Activated naive CD4-positive, alpha-beta T cell treated with anti-CD3 and anti-CD28 coated beads, Interleukin-2, amount 50 U/mL, for 24 hours (primary cell): ENCODE results near the gene EPN2.

Experiments
- H3K27ac Mint-ChIP-seq: one replicate; pipeline ENCODE4 v1.8.0; 2021; ENCODE audit warnings: mild to moderate bottlenecking, mixed read lengths
- H3K27me3 Mint-ChIP-seq: one replicate; pipeline ENCODE4 v1.8.0; 2021; ENCODE audit warnings: mixed read lengths
- H3K36me3 Mint-ChIP-seq: one replicate; pipeline ENCODE4 v1.8.0; 2021; ENCODE audit warnings: mixed read lengths
- H3K4me1 Mint-ChIP-seq: one replicate; pipeline ENCODE4 v1.8.0; 2021; ENCODE audit warnings: mixed read lengths
- H3K4me3 Mint-ChIP-seq: one replicate; pipeline ENCODE4 v1.8.0; 2021; ENCODE audit warnings: mild to moderate bottlenecking, mixed read lengths
- H3K9me3 Mint-ChIP-seq: one replicate; pipeline ENCODE4 v1.8.0; 2021; ENCODE audit warnings: mixed read lengths

EPN2 gene

GRCh38 chr17:19372866-19373504 lies 135.8 kb downstream of the EPN2 start:
- peaks cover 47% of the 10 kb centered on the region for H3K4me1 Mint-ChIP-seq
- H3K27me3 Mint-ChIP-seq, result no peaks in the 10 kb centered on the region
- H3K27ac Mint-ChIP-seq, result no peak overlapping the region
- no peaks in the 10 kb centered on the region for H3K36me3 Mint-ChIP-seq
- H3K9me3 Mint-ChIP-seq, result no peaks in the 10 kb centered on the region
- H3K4me3 Mint-ChIP-seq, result no peak overlapping the region

GRCh38 chr17:19374136-19374535 lies 137.0 kb downstream of the EPN2 start:
- Mint-ChIP-seq H3K9me3 (no peaks in the 10 kb centered on the region), H3K27me3 (no peaks in the 10 kb centered on the region), H3K4me1 (peaks cover 42% of the 10 kb centered on the region), H3K4me3 (no peak overlapping the region), H3K36me3 (no peaks in the 10 kb centered on the region), H3K27ac (no peak overlapping the region)

- Mint-ChIP-seq H3K27me3 (no peaks in the 10 kb centered on the region), H3K27ac (no peak overlapping the region), H3K4me3 (peak overlapping the region; percentile 51), H3K4me1 (peaks cover 29% of the 10 kb centered on the region), H3K9me3 (no peaks in the 10 kb centered on the region), H3K36me3 (peaks cover 5% of the 10 kb centered on the region)
Observed at GRCh38 chr17:19375732-19376131, 138.6 kb downstream of the EPN2 start.

GRCh38 chr17:19376811-19377210 lies 139.6 kb downstream of the EPN2 start:
- Mint-ChIP-seq H3K27me3 (no peaks in the 10 kb centered on the region), H3K4me1 (peaks cover 21% of the 10 kb centered on the region), H3K36me3 (peaks cover 7% of the 10 kb centered on the region), H3K27ac (peak overlapping the region; percentile 95), H3K9me3 (no peaks in the 10 kb centered on the region), H3K4me3 (peak overlapping the region; percentile 96)

GRCh38 chr17:19377602-19378415 lies 140.6 kb downstream of the EPN2 start:
- H3K4me1 Mint-ChIP-seq, result peaks cover 13% of the 10 kb centered on the region
- H3K27ac Mint-ChIP-seq, result peak overlapping the region; percentile 95
- peak overlapping the region; percentile 96 for H3K4me3 Mint-ChIP-seq
- no peaks in the 10 kb centered on the region for H3K9me3 Mint-ChIP-seq
- peaks cover 7% of the 10 kb centered on the region for H3K36me3 Mint-ChIP-seq
- no peaks in the 10 kb centered on the region for H3K27me3 Mint-ChIP-seq

GRCh38 chr17:19378416-19379360 lies 141.5 kb downstream of the EPN2 start, which contains the start of gene MAPK7:
MAPK7 (plus strand) TSS chr17:19378498; CDS start chr17:19378901, 403 bp downstream.
- Mint-ChIP-seq H3K9me3 (no peaks in the 10 kb centered on the region), H3K4me3 (peak within 1 kb of the TSS; percentile 96), H3K27me3 (no peaks in the 10 kb centered on the region), H3K4me1 (peaks cover 13% of the 10 kb centered on the region), H3K27ac (peak within 1 kb of the TSS; percentile 95), H3K36me3 (peaks cover 7% of the 10 kb centered on the region)

- peaks cover 7% of the 10 kb centered on the region for H3K36me3 Mint-ChIP-seq
Observed at GRCh38 chr17:19379361-19380065, 142.3 kb downstream of the EPN2 start.

GRCh38 chr17:19380481-19381301 lies 143.5 kb downstream of the EPN2 start:
- Mint-ChIP-seq H3K36me3 (peaks cover 7% of the 10 kb centered on the region), H3K9me3 (no peaks in the 10 kb centered on the region), H3K27me3 (no peaks in the 10 kb centered on the region), H3K27ac (no peak overlapping the region), H3K4me1 (peaks cover 18% of the 10 kb centered on the region), H3K4me3 (peak overlapping the region; percentile 19)

More at GRCh38 chr17:19379361-19380065, 142.3 kb downstream of the EPN2 start:
- Mint-ChIP-seq H3K4me1 (peaks cover 17% of the 10 kb centered on the region), H3K4me3 (peak overlapping the region; percentile 96), H3K27ac (no peak overlapping the region), H3K27me3 (no peaks in the 10 kb centered on the region), H3K9me3 (no peaks in the 10 kb centered on the region)

GRCh38 chr17:19381361-19381740 lies 144.2 kb downstream of the EPN2 start:
- H3K36me3 Mint-ChIP-seq, result peaks cover 7% of the 10 kb centered on the region

GRCh38 chr17:19381741-19382444 lies 144.7 kb downstream of the EPN2 start:
- no peaks in the 10 kb centered on the region for H3K9me3 Mint-ChIP-seq
- H3K27ac Mint-ChIP-seq, result no peak overlapping the region
- no peaks in the 10 kb centered on the region for H3K27me3 Mint-ChIP-seq
- H3K36me3 Mint-ChIP-seq, result peaks cover 7% of the 10 kb centered on the region
- H3K4me3 Mint-ChIP-seq, result no peak overlapping the region
- peaks cover 11% of the 10 kb centered on the region for H3K4me1 Mint-ChIP-seq

More at GRCh38 chr17:19381361-19381740, 144.2 kb downstream of the EPN2 start:
- Mint-ChIP-seq H3K4me3 (no peak overlapping the region), H3K27me3 (no peaks in the 10 kb centered on the region), H3K4me1 (peaks cover 14% of the 10 kb centered on the region), H3K27ac (no peak overlapping the region), H3K9me3 (no peaks in the 10 kb centered on the region)

- no peaks in the 10 kb centered on the region for H3K27me3 Mint-ChIP-seq
- H3K36me3 Mint-ChIP-seq, result peaks cover 7% of the 10 kb centered on the region
- H3K9me3 Mint-ChIP-seq, result no peaks in the 10 kb centered on the region
- H3K4me1 Mint-ChIP-seq, result peaks cover 5% of the 10 kb centered on the region
- H3K4me3 Mint-ChIP-seq, result no peak overlapping the region
- H3K27ac Mint-ChIP-seq, result no peak overlapping the region
Observed at GRCh38 chr17:19382531-19383444, 145.6 kb downstream of the EPN2 start.

- no peak overlapping the region for H3K4me3 Mint-ChIP-seq
- no peaks in the 10 kb centered on the region for H3K27me3 Mint-ChIP-seq
- peaks cover 7% of the 10 kb centered on the region for H3K36me3 Mint-ChIP-seq
- no peak overlapping the region for H3K27ac Mint-ChIP-seq
- no peaks in the 10 kb centered on the region for H3K9me3 Mint-ChIP-seq
- peaks cover 5% of the 10 kb centered on the region for H3K4me1 Mint-ChIP-seq
Observed at GRCh38 chr17:19383681-19384470, 146.7 kb downstream of the EPN2 start.
